ENCODE results near the gene GLP2R. TPM values are rescaled to one million over a fixed set of nuclear protein-coding genes. Genes with fewer than 3 reads are reported as not detected.

The GLP2R gene
- total and polyA plus RNA-seq, 2 of the 8 experiments (the other 6 are each of a cell fraction or from before 2014, with no cell fraction given): not detected

GRCh38 chr17:9854255-9854654 lies 28.5 kb downstream of the GLP2R start:
- no peak overlapping the region for H3K23ac ChIP-seq (ENCODE audit: insufficient read length)
- no peak overlapping the region for H4K5ac ChIP-seq (ENCODE audit: insufficient read length, low read depth, low read length)
- POLR2A ChIA-PET (ENCODE audit: partially characterized antibody): no interaction called here
- no peak overlapping the region for H2BK5ac ChIP-seq (ENCODE audit: low read depth, low read length)
- no peaks in the 10 kb centered on the region for H4K20me1 ChIP-seq (replicated peaks in 1 of 2; ENCODE audit: control insufficient read depth in 1 of 2, insufficient read depth in 2 of 2, low read length in 2 of 2)
- no peak overlapping the region for H3K4me3 ChIP-seq (ENCODE audit: extremely low read depth in 1 of 4, insufficient read depth in 2 of 4, low read depth in 3 of 4, low read length in 4 of 4)
- no peaks in the 10 kb centered on the region for H3K23me2 ChIP-seq (ENCODE audit: low read depth, low read length)
- H2BK12ac ChIP-seq (ENCODE audit: low read depth, low read length): no peak overlapping the region
- no peak overlapping the region for H2AK5ac ChIP-seq (ENCODE audit: low read depth, low read length)
- TF ChIP-seq E2F6 (IDR thresholded peaks at IDR 0.05) (no peak), JUN (IDR thresholded peaks at IDR 0.05; ENCODE audit: low read depth, low read length) (no peak), KDM5A (IDR thresholded peaks at IDR 0.05; ENCODE audit: low read length) (no peak), KDM4A (IDR thresholded peaks at IDR 0.05; ENCODE audit: low read depth, low read length, severe bottlenecking) (no peak), SIN3A (conservative IDR thresholded peaks at IDR 0.05 in 1 of 2, IDR thresholded peaks at IDR 0.05 in 1 of 2; ENCODE audit: low read depth in 1 of 2, low read length in 2 of 2) (no peak)
- TF ChIP-seq, protein P1, sequence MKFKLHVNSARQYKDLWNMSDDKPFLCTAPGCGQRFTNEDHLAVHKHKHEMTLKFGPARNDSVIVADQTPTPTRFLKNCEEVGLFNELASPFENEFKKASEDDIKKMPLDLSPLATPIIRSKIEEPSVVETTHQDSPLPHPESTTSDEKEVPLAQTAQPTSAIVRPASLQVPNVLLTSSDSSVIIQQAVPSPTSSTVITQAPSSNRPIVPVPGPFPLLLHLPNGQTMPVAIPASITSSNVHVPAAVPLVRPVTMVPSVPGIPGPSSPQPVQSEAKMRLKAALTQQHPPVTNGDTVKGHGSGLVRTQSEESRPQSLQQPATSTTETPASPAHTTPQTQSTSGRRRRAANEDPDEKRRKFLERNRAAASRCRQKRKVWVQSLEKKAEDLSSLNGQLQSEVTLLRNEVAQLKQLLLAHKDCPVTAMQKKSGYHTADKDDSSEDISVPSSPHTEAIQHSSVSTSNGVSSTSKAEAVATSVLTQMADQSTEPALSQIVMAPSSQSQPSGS (IDR thresholded peaks at IDR 0.05; ENCODE audit: low read length): no peak
- H2AFZ ChIP-seq (ENCODE audit: low read length): no peak overlapping the region
- WGBS, 2 experiments (ENCODE audit: extremely low coverage in 1 of 2, insufficient coverage in 1 of 2, insufficient read length in 1 of 2, insufficient replicate concordance in 2 of 2, low coverage in 1 of 2, low lambda C conversion rate in 2 of 2, missing lambda C conversion rate in 1 of 2): 88% methylated on average over 5 of the region's 5 CpGs; no CpG with 5 or more reads in 1 of the 2 experiments
- no peak overlapping the region for H4K8ac ChIP-seq (ENCODE audit: extremely low read depth, insufficient read depth, low read length)
- no peak overlapping the region for H3K9ac ChIP-seq (replicated peaks in 1 of 4; ENCODE audit: extremely low read depth in 1 of 4, low read depth in 3 of 4, low read length in 3 of 4)
- H3K27me3 ChIP-seq (replicated peaks in 1 of 4; ENCODE audit: control insufficient read depth in 3 of 4, extremely low read depth in 1 of 4, insufficient read depth in 3 of 4, low read length in 3 of 4): no peaks in the 10 kb centered on the region
- DNase-seq (ENCODE audit: low read depth in 1 of 2, low spot score in 2 of 2) (no peak), FAIRE-seq (no peak)
- H3K36me3 ChIP-seq (ENCODE audit: control insufficient read depth in 2 of 4, insufficient read depth in 4 of 4, low read length in 3 of 4): no peaks in the 10 kb centered on the region
- H3K4me1 ChIP-seq (replicated peaks in 1 of 4; ENCODE audit: control insufficient read depth in 3 of 4, insufficient read depth in 4 of 4, low read length in 3 of 4): no peaks in the 10 kb centered on the region
- H3K14ac ChIP-seq (ENCODE audit: insufficient read length): no peak overlapping the region
- H3K79me1 ChIP-seq (ENCODE audit: low read depth, low read length): no peaks in the 10 kb centered on the region
- H3K9me3 ChIP-seq (ENCODE audit: insufficient read depth in 2 of 2, low read depth in 1 of 2, low read length in 1 of 2): peaks cover 0 to 5% of the 10 kb centered on the region in 2 experiments; a peak in 1 of 4 replicates
- H3K27ac ChIP-seq (ENCODE audit: low read depth, low read length): no peak overlapping the region
- H2BK120ac ChIP-seq (replicated peaks; ENCODE audit: low read depth, low read length): no peak overlapping the region
- H4K91ac ChIP-seq (replicated peaks; ENCODE audit: insufficient read length, low read length): no peak overlapping the region
- CTCF ChIA-PET (ENCODE audit: partially characterized antibody): no interaction called here
- no peak overlapping the region for H3K4me2 ChIP-seq (ENCODE audit: insufficient read depth in 1 of 2, low read depth in 2 of 2, low read length in 2 of 2)
- H3K18ac ChIP-seq (ENCODE audit: extremely low read depth, low read length): no peak overlapping the region
- H3K79me2 ChIP-seq (ENCODE audit: control insufficient read depth in 1 of 2, insufficient read depth in 2 of 2, low read length in 2 of 2): no peaks in the 10 kb centered on the region
- no peak overlapping the region for H3K56ac ChIP-seq (replicated peaks; ENCODE audit: insufficient read length, low read depth, low read length)
- H2BK20ac ChIP-seq (ENCODE audit: low read length): no peak overlapping the region
- H2BK15ac ChIP-seq (ENCODE audit: low read length): no peak overlapping the region
- no peak overlapping the region for H3K4ac ChIP-seq (replicated peaks; ENCODE audit: insufficient read length, low read depth, low read length)

Measured in H1 (cell line).